Glomerular endothelial cell (primary cell): ENCODE data around the gene MSRB3. TPM values are rescaled to one million over a fixed set of nuclear protein-coding genes. Genes with fewer than 3 reads are reported as not detected.

ENCODE experiments used
- DNase-seq: peaks from one replicate; pipeline ENCODE4 v3.0.0-alpha.2; 2011; ENCODE audit warnings: low read depth, low spot score; ENCODE audit errors: extremely low read depth
- total RNA-seq: library from RNA; depleted of rRNA; stranded (reverse); fragments of >200 nt; gene quantifications from 2 replicates; pipeline ENCODE4 v1.2.3, GENCODE V29; 2015

MSRB3 gene
- total RNA-seq = 23.0 and 35.3 TPM in 2 replicates

- no peak for DNase-seq
These were observed at the start of gene MSRB3 for GRCh38 chr12:65278576-65279368. Gene MSRB3, plus strand, starts transcription at chr12:65278683. Its CDS starts 29,897 bp downstream, at chr12:65308580.

GRCh38 chr12:65229441-65229840 lies 49.0 kb upstream of the MSRB3 start:
- no peak for DNase-seq

GRCh38 chr12:65232476-65233077 lies 45.9 kb upstream of the MSRB3 start:
- no peak for DNase-seq

- no peak for DNase-seq
These were observed 41.3 kb upstream of the MSRB3 start for GRCh38 chr12:65237153-65237552.

- no peak for DNase-seq
These were observed 39.9 kb upstream of the MSRB3 start for GRCh38 chr12:65238609-65239008.

- DNase-seq = no peak
These were observed 29.5 kb upstream of the MSRB3 start for GRCh38 chr12:65248656-65249633.

- DNase-seq = no peak
These were observed 26.0 kb upstream of the MSRB3 start for GRCh38 chr12:65252515-65252914.

GRCh38 chr12:65257986-65258385 lies 20.5 kb upstream of the MSRB3 start:
- no peak for DNase-seq

GRCh38 chr12:65259501-65259900 lies 19.0 kb upstream of the MSRB3 start:
- no peak for DNase-seq

- DNase-seq = no peak
These were observed 14.7 kb upstream of the MSRB3 start for GRCh38 chr12:65263777-65264176.

- DNase-seq = no peak
These were observed 12.1 kb upstream of the MSRB3 start for GRCh38 chr12:65266408-65266807.

- no peak for DNase-seq
These were observed 8.9 kb upstream of the MSRB3 start for GRCh38 chr12:65269603-65270002.

- no peak for DNase-seq
These were observed 3.7 kb upstream of the MSRB3 start for GRCh38 chr12:65274602-65275272.

GRCh38 chr12:65275627-65276026 lies 2.9 kb upstream of the MSRB3 start:
- no peak for DNase-seq

GRCh38 chr12:65276916-65277530 lies 1.5 kb upstream of the MSRB3 start:
- no peak for DNase-seq

GRCh38 chr12:65277994-65278575 lies 398 bp upstream of the MSRB3 start:
- no peak for DNase-seq

- no peak for DNase-seq
These were observed 1.1 kb downstream of the MSRB3 start for GRCh38 chr12:65279369-65280112.

- no peak for DNase-seq
These were observed 1.8 kb downstream of the MSRB3 start for GRCh38 chr12:65280306-65280705.

GRCh38 chr12:65282840-65283239 lies 4.4 kb downstream of the MSRB3 start:
- DNase-seq = no peak
